Motor neuron (in vitro differentiated cells): ENCODE results near the gene PAN3. TPM values are rescaled to one million over a fixed set of nuclear protein-coding genes. Genes with fewer than 3 reads are reported as not detected.

Source experiments
- ATAC-seq, 8 experiments: fragments of 200-7000 bp; cut with Tn5 transposase; replicated peaks in 6 of 8; 2 replicates each; pipeline ENCODE4 v1.8.0; 2021; ENCODE audit warnings: mild to moderate bottlenecking in 8 of 8, moderate library complexity in 8 of 8
- H3K27ac ChIP-seq, 2 donors: fragments of 250-450 bp; sonication (Bioruptor Pico); 2 replicates each; pipeline ENCODE4 v1.9.0; 2021; ENCODE audit warnings: antibody characterized with exemption in 2 of 2, mild to moderate bottlenecking in 2 of 2, moderate library complexity in 1 of 2
- H3K4me1 ChIP-seq, 2 donors: fragments of 250-450 bp; sonication (Bioruptor Pico); replicated peaks in 1 of 2; 2 replicates each; pipeline ENCODE4 v1.6.1; 2021; ENCODE audit warnings: antibody characterized with exemption in 2 of 2, mild to moderate bottlenecking in 2 of 2, moderate library complexity in 1 of 2
- H3K4me3 ChIP-seq, 5 donors: fragments of 250-450 bp; sonication (Bioruptor Pico); 2 replicates each; pipeline ENCODE4 v1.9.0; 2021; ENCODE audit warnings: antibody characterized with exemption in 5 of 5, mild to moderate bottlenecking in 5 of 5, moderate library complexity in 4 of 5
- WGBS, 10 experiments: fragments of 450-650 bp; shearing (Covaris generic); methylation state at CpG; one replicate each; pipeline ENCODE4 v1.0.0; 2022; 5-methylcytosine and 5-hydroxymethylcytosine counted together
- in situ Hi-C, 9 experiments: fragments of 400-800 bp; cut with MboI; loops; one replicate each; pipeline ENCODE4 v1.15.0; 2021; ENCODE audit warnings: low sequenced_read_pairs in 9 of 9, low pct_unique_long_range_greater_than_20kb in 2 of 9; ENCODE audit not compliant: unreplicated experiment in 9 of 9
- total RNA-seq, 8 experiments: library from RNA; unstranded; fragments of 300-600 nt; gene quantifications; 2 replicates each; pipeline versions ENCODE4 v1.2.3 to v1.2.4, GENCODE V29; 2022

The PAN3 gene
- total RNA-seq, 8 experiments from 2014 or later, result 12.6 to 40.2 (median 18.2) TPM

DNA sequence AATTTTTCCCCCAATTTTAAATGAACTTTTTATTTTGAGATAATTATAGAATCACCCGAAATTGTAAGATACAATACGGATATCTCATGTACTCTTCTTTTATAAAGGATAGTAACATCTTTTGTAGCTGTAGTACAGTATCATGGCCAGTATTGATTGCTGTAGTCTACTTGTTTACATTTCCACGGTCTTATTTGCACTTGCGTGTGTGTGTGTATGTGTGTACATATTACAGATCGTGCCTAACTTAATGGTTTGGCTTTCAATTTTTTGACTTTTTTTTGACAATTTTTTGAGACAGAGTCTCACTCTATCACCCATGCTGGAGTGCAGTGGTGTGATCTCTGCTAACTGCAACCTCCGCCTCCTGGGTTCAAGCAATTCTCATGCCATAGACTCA lies 6.7 kb downstream of the PAN3 start:
- no peak for ATAC-seq
- no peak overlapping the region for H3K4me3 ChIP-seq
- in situ Hi-C loops, result no loop called here
- peaks cover 3 to 5% of the 10 kb centered on the region in 2 donors for H3K4me1 ChIP-seq
- WGBS, 10 experiments, result 80 to 100% (median 93%) methylated on average over 1 to 6 of the region's 6 CpGs; no CpG with 5 or more reads in 1 of the 10 experiments
- H3K27ac ChIP-seq, result no peak overlapping the region

GRCh38 chr13:28147495-28147894 lies 9.2 kb downstream of the PAN3 start:
- H3K4me3 ChIP-seq, result no peak overlapping the region

DNA sequence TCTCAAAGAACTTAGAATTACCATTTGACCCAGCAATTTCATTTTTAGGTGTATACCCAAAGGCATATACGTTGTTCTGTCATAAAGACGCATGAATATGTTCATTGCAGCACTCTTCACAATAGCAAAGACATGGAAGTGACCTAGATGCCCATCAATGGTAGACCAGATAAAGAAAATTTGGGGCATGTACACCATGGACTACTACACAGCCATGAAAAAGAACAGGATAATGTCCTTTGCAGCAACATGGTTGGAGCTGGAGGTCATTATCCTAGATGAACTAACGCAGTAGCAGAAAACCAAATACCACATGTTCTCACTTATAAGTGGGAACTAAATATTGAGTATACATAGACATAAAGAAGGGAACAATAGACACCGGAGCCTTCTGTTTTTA lies 20.7 kb downstream of the PAN3 start:
- in situ Hi-C loops, result no loop called here

More at GRCh38 chr13:28147495-28147894, 9.2 kb downstream of the PAN3 start:
- Histone ChIP-seq H3K27ac (no peak overlapping the region), H3K4me1 (no peaks in the 10 kb centered on the region)
- ATAC-seq, result peak in 1 of 8 experiments; percentile 61
- 57 to 100% (median 100%) methylated on average over 1 of the region's 1 CpG; no CpG with 5 or more reads in 2 of the 10 experiments for WGBS, 10 experiments
- in situ Hi-C loops, result no loop called here

DNA sequence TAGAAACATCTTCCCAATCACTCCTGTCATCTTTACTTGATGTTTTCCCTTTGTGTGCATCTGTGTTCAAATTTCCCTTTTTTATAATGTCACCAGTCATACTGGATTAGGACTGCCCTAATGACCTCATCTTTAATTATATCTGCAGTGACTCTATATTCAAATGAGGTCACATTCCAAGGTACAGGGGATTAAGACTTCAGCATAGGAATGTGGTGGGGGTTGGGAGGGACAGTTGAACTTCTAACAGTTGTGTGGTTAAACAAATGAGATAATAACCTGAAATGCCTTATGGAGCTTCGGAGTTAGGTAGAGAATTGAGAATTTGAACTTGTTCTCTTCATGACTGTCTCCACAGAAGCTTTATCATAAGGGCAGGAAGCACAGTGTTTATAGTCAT lies 23.0 kb downstream of the PAN3 start:
- Histone ChIP-seq H3K27ac (no peak overlapping the region), H3K4me3 (no peak overlapping the region), H3K4me1 (no peaks in the 10 kb centered on the region)
- in situ Hi-C loops, result no loop called here
- ATAC-seq, result peak in 4 of 8 experiments; percentile 60 to 99 (median 97)
- 17 to 83% (median 67%) methylated on average over 1 of the region's 1 CpG; no CpG with 5 or more reads in 5 of the 10 experiments for WGBS, 10 experiments

More for the DNA sequence above, 20.7 kb downstream of the PAN3 start:
- H3K4me1 ChIP-seq, result no peaks in the 10 kb centered on the region
- WGBS, 10 experiments, result 92 to 100% (median 100%) methylated on average over 1 to 4 of the region's 4 CpGs
- no peak overlapping the region for H3K27ac ChIP-seq
- H3K4me3 ChIP-seq, result no peak overlapping the region
- ATAC-seq, result no peak

GRCh38 chr13:28163587-28163986 lies 25.2 kb downstream of the PAN3 start:
- no peak for ATAC-seq
- no peak overlapping the region for H3K27ac ChIP-seq
- in situ Hi-C loops, result no loop called here
- no peak overlapping the region for H3K4me3 ChIP-seq
- WGBS, 10 experiments, result 83 to 100% (median 96%) methylated on average over 1 to 4 of the region's 4 CpGs
- no peaks in the 10 kb centered on the region for H3K4me1 ChIP-seq

- H3K4me3 ChIP-seq, result no peak overlapping the region
- WGBS, 10 experiments, result 80% methylated on average over 1 of the region's 1 CpG; no CpG with 5 or more reads in 9 of the 10 experiments
- no peaks in the 10 kb centered on the region for H3K4me1 ChIP-seq
- no peak overlapping the region for H3K27ac ChIP-seq
- peak in 3 of 8 experiments; percentile 24 to 47 (median 28) for ATAC-seq
- in situ Hi-C loops, result no loop called here
Measured at GRCh38 chr13:28166257-28166656, 27.9 kb downstream of the PAN3 start.

- no peak for ATAC-seq
- Histone ChIP-seq H3K27ac (no peak overlapping the region), H3K4me3 (no peak overlapping the region), H3K4me1 (peaks cover 0 to 6% of the 10 kb centered on the region in 2 donors)
- in situ Hi-C loops, result no loop called here
- 72 to 100% (median 93%) methylated on average over 1 to 5 of the region's 5 CpGs; no CpG with 5 or more reads in 3 of the 10 experiments for WGBS, 10 experiments
Measured at GRCh38 chr13:28171266-28171665, 32.9 kb downstream of the PAN3 start.

GRCh38 chr13:28172947-28173346 lies 34.6 kb downstream of the PAN3 start:
- Histone ChIP-seq H3K27ac (no peak overlapping the region), H3K4me1 (peaks cover 0 to 6% of the 10 kb centered on the region in 2 donors), H3K4me3 (no peak overlapping the region)
- 0 to 63% (median 45%) methylated on average over 1 to 2 of the region's 2 CpGs for WGBS, 10 experiments
- ATAC-seq, result peak in 3 of 8 experiments; percentile 49 to 64 (median 51)
- in situ Hi-C loops, result no loop called here

- in situ Hi-C loops, result no loop called here
- Histone ChIP-seq H3K4me3 (no peak overlapping the region), H3K4me1 (peaks cover 0 to 6% of the 10 kb centered on the region in 2 donors), H3K27ac (no peak overlapping the region)
- no peak for ATAC-seq
Measured at GRCh38 chr13:28173793-28174192, 35.4 kb downstream of the PAN3 start.

DNA sequence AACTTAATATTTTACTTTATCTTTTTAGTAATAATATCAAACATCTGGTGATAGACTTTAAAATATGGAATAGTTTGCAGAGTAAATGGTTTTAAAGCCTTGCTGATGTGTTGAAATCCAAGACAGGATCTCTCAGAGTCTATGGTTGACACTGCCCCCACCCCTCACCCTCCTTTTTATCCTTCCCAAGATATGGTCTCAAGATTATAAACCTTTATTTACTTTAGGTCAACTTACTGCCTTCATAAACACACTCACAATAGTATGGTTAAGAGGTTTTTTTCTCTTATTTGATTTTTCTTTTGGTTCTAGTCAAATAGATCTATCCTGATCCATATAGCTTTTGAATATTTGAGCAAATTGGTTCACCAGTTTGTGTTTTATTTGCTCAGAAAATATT lies 39.0 kb downstream of the PAN3 start:
- in situ Hi-C loops, result no loop called here
- Histone ChIP-seq H3K27ac (no peak overlapping the region), H3K4me1 (peaks cover 0 to 6% of the 10 kb centered on the region in 2 donors), H3K4me3 (no peak overlapping the region)
- ATAC-seq, result no peak

DNA sequence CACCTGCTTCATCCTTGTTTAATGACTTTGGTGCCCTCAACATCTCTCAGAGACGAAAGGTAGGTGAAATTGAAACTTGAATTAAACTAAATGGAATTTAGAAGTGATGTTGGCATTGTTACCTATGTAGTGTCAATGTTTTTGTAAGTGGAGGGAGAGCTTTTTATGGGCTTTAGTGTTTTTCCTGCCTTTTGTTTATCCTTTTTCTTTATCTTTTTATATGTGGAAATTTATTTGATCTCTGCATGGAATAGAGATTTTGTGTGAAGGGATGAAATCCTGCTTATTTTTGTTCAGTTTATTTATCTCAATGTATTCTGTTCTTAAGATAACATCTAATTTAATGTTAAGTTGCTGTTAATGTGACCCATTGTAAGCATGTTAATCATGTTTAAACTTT lies 39.5 kb downstream of the PAN3 start:
- Histone ChIP-seq H3K4me1 (peaks cover 0 to 4% of the 10 kb centered on the region in 2 donors), H3K27ac (no peak overlapping the region), H3K4me3 (no peak overlapping the region)
- ATAC-seq, result no peak
- in situ Hi-C loops, result no loop called here
- WGBS, 10 experiments, result 78 to 100% (median 100%) methylated on average over 1 of the region's 1 CpG; no CpG with 5 or more reads in 2 of the 10 experiments

DNA sequence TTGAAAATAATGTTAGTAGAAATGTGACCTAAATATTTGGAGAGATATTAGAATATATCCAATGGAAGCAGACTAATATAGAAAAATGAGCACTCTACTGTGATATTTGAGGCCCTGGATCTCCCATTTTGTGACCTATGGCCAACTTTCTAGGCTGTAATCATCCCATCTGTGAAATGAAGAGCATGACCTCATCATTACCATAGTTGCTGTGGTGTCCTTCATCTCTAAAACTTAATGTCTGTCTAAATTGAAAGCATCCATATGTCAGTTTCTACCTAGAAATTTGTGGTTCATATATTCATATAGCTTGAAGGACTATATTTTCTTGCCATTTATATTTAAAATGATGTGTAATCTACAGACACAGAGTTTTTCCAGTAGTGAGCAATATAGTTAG lies 41.6 kb downstream of the PAN3 start:
- no peak for ATAC-seq
- H3K4me1 ChIP-seq, result no peaks in the 10 kb centered on the region
- no peak overlapping the region for H3K4me3 ChIP-seq
- in situ Hi-C loops, result no loop called here
- H3K27ac ChIP-seq, result no peak overlapping the region

- 36 to 100% (median 89%) methylated on average over 1 to 2 of the region's 2 CpGs for WGBS, 10 experiments
- Histone ChIP-seq H3K27ac (no peak overlapping the region), H3K4me1 (no peaks in the 10 kb centered on the region), H3K4me3 (no peak overlapping the region)
- in situ Hi-C loops, result no loop called here
- ATAC-seq, result peak in 3 of 8 experiments; percentile 79 to 96 (median 83)
Measured at GRCh38 chr13:28181413-28181812, 43.1 kb downstream of the PAN3 start.

GRCh38 chr13:28185256-28185655 lies 46.9 kb downstream of the PAN3 start:
- no peak overlapping the region for H3K4me3 ChIP-seq
- H3K4me1 ChIP-seq, result no peaks in the 10 kb centered on the region
- no peak overlapping the region for H3K27ac ChIP-seq
- ATAC-seq, result no peak
- 61 to 100% (median 89%) methylated on average over 1 to 2 of the region's 2 CpGs; no CpG with 5 or more reads in 2 of the 10 experiments for WGBS, 10 experiments
- in situ Hi-C loops, result no loop called here
